ENCODE data around the gene DOC2A. TPM values are rescaled to one million over a fixed set of nuclear protein-coding genes. Genes with fewer than 3 reads are reported as not detected.

The DOC2A gene
- total and polyA plus RNA-seq, 9 of the 15 experiments (the other 6 are each of a cell fraction or from before 2014, with no cell fraction given) = 0.03 to 0.38 (median 0.28) TPM; not detected in 1

- TF ChIP-seq, protein P1, sequence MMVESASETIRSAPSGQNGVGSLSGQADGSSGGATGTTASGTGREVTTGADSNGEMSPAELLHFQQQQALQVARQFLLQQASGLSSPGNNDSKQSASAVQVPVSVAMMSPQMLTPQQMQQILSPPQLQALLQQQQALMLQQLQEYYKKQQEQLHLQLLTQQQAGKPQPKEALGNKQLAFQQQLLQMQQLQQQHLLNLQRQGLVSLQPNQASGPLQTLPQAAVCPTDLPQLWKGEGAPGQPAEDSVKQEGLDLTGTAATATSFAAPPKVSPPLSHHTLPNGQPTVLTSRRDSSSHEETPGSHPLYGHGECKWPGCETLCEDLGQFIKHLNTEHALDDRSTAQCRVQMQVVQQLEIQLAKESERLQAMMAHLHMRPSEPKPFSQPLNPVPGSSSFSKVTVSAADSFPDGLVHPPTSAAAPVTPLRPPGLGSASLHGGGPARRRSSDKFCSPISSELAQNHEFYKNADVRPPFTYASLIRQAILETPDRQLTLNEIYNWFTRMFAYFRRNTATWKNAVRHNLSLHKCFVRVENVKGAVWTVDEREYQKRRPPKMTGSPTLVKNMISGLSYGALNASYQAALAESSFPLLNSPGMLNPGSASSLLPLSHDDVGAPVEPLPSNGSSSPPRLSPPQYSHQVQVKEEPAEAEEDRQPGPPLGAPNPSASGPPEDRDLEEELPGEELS (CRISPR knock-in tag; IDR thresholded peaks at IDR 0.05; ENCODE audit: borderline replicate concordance) = no peak
- peak; percentile 23; the same call in 1 of the 2 replicates for TF ChIP-seq NFIC (IDR thresholded peaks at IDR 0.05)
- TF ChIP-seq CXXC5 (CRISPR knock-in tag; IDR thresholded peaks at IDR 0.05) = peak; percentile 71
- TF ChIP-seq, protein P2, sequence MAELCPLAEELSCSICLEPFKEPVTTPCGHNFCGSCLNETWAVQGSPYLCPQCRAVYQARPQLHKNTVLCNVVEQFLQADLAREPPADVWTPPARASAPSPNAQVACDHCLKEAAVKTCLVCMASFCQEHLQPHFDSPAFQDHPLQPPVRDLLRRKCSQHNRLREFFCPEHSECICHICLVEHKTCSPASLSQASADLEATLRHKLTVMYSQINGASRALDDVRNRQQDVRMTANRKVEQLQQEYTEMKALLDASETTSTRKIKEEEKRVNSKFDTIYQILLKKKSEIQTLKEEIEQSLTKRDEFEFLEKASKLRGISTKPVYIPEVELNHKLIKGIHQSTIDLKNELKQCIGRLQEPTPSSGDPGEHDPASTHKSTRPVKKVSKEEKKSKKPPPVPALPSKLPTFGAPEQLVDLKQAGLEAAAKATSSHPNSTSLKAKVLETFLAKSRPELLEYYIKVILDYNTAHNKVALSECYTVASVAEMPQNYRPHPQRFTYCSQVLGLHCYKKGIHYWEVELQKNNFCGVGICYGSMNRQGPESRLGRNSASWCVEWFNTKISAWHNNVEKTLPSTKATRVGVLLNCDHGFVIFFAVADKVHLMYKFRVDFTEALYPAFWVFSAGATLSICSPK (IDR thresholded peaks at IDR 0.05; ENCODE audit: borderline replicate concordance) = no peak
- peak; percentile 53; the same call in 1 of the 2 replicates for TF ChIP-seq SPI1 (IDR thresholded peaks at IDR 0.05; ENCODE audit: borderline replicate concordance, low read depth, low read length)
- TF ChIP-seq CTBP1 (IDR thresholded peaks at IDR 0.05; ENCODE audit: borderline replicate concordance) = peak; percentile 78
- TF ChIP-seq PML (IDR thresholded peaks at IDR 0.05; ENCODE audit: low read length) = peak; percentile 57; the same call in 1 of the 2 replicates
- TF ChIP-seq TEAD1 (CRISPR knock-in tag; IDR thresholded peaks at IDR 0.05) = 0 out of 4 replicates have a peak, but pooled peaks of 1 of the 2 experiments have one; percentile 17
- TF ChIP-seq MEIS2 (IDR thresholded peaks at IDR 0.05; ENCODE audit: partially characterized antibody) = peak; percentile 93
- no peak for TF ChIP-seq TRIM28 (IDR thresholded peaks at IDR 0.05)
- no peak for TF ChIP-seq CBX8 (IDR thresholded peaks at IDR 0.05; ENCODE audit: borderline replicate concordance, extremely low read depth, low read depth, low read length, poor library complexity, severe bottlenecking)
- peak; percentile 54 for TF ChIP-seq TAF1 (IDR thresholded peaks at IDR 0.05; ENCODE audit: control insufficient read depth, extremely low read depth, insufficient read depth, low read length, severe bottlenecking)
- TF ChIP-seq MAZ (CRISPR knock-in tag; conservative IDR thresholded peaks at IDR 0.05 in 1 of 2, IDR thresholded peaks at IDR 0.05 in 1 of 2) = peak; percentile 94 to 96
- TF ChIP-seq RFX7 (CRISPR knock-in tag; IDR thresholded peaks at IDR 0.05) = 0 out of 2 replicates have a peak, but pooled peaks have one; percentile 34
- TF ChIP-seq ATF1 (CRISPR knock-in tag; IDR thresholded peaks at IDR 0.05) = no peak
- TF ChIP-seq ATF1 (tag; IDR thresholded peaks at IDR 0.05) = peak; percentile 60
- TF ChIP-seq CREB1 (IDR thresholded peaks at IDR 0.05) = no peak
- 0 out of 2 replicates have a peak, but pooled peaks have one; percentile 43 for TF ChIP-seq CREB1 (CRISPR knock-in tag; IDR thresholded peaks at IDR 0.05)
- TF ChIP-seq NFRKB (IDR thresholded peaks at IDR 0.05; ENCODE audit: low read depth) = peak; percentile 52; the same call in 1 of the 2 replicates
- TF ChIP-seq EZH2 (IDR thresholded peaks at IDR 0.05; ENCODE audit: borderline replicate concordance, low read depth, low read length) = no peak
- TF ChIP-seq KDM4B (IDR thresholded peaks at IDR 0.05; ENCODE audit: borderline replicate concordance in 2 of 2, low read depth in 1 of 2) = peak in 1 of 2 experiments; percentile 83; a peak in 1 of 4 replicates
Measured at GRCh38 chr16:29973384-29974246, 37.2 kb downstream of the DOC2A start, which contains the start of gene TAOK2 (continued).
